Measurements from ENCODE around the gene CPD. TPM values are rescaled to one million over a fixed set of nuclear protein-coding genes. Genes with fewer than 3 reads are reported as not detected.

CPD gene
- total and polyA plus RNA-seq, 2 of the 13 experiments (the other 11 are each of a cell fraction or from before 2014, with no cell fraction given), result 46.1 to 72.3 TPM

GRCh38 chr17:30378825-30379302, at the start of gene CPD (continued):
- TF ChIP-seq ATRX (CRISPR knock-in tag; IDR thresholded peaks at IDR 0.05; ENCODE audit: borderline replicate concordance), result no peak
- 0 out of 2 replicates have a peak, but pooled peaks have one; percentile 47 for TF ChIP-seq ZNF234 (CRISPR knock-in tag; conservative IDR thresholded peaks at IDR 0.05)
- no peak for TF ChIP-seq CENPT (CRISPR knock-in tag; IDR thresholded peaks at IDR 0.05; ENCODE audit: low read depth)
- TF ChIP-seq ZNF556 (CRISPR knock-in tag; IDR thresholded peaks at IDR 0.05; ENCODE audit: borderline replicate concordance), result no peak
- no peak for TF ChIP-seq ATF5 (CRISPR knock-in tag; IDR thresholded peaks at IDR 0.05; ENCODE audit: low read depth)
- no peak for TF ChIP-seq NFIC (IDR thresholded peaks at IDR 0.05; ENCODE audit: low read length)
- TF ChIP-seq CBX5 (CRISPR knock-in tag; IDR thresholded peaks at IDR 0.05; ENCODE audit: borderline replicate concordance), result no peak
- no peak for TF ChIP-seq KDM6A (CRISPR knock-in tag; IDR thresholded peaks at IDR 0.05; ENCODE audit: low read depth)
- peak; percentile 23; the same call in 1 of the 2 replicates for TF ChIP-seq BRD4 (CRISPR knock-in tag; IDR thresholded peaks at IDR 0.05)
- TF ChIP-seq ZNF609 (CRISPR knock-in tag; IDR thresholded peaks at IDR 0.05; ENCODE audit: borderline replicate concordance), result no peak
- TF ChIP-seq TCF7 (IDR thresholded peaks at IDR 0.05; ENCODE audit: low read depth), result no peak
- no peak for TF ChIP-seq LRRFIP1 (CRISPR knock-in tag; conservative IDR thresholded peaks at IDR 0.05)
- TF ChIP-seq PRDM10 (CRISPR knock-in tag; IDR thresholded peaks at IDR 0.05; ENCODE audit: low read depth), result no peak
- no peak for TF ChIP-seq TRAFD1 (CRISPR knock-in tag; IDR thresholded peaks at IDR 0.05; ENCODE audit: borderline replicate concordance)
- TF ChIP-seq NFATC3 (CRISPR knock-in tag; IDR thresholded peaks at IDR 0.05), result no peak
- peak; percentile 36; the same call in 1 of the 2 replicates for TF ChIP-seq SOX5 (CRISPR knock-in tag; IDR thresholded peaks at IDR 0.05; ENCODE audit: borderline replicate concordance)
- no peak for TF ChIP-seq ZNF343 (CRISPR knock-in tag; IDR thresholded peaks at IDR 0.05)
